GM21367 (cell line): ENCODE measurements around the gene CNMD.
"Not testable (repeated sequence)": the region's sequence is repeated elsewhere in the genome, so short reads cannot be mapped to it uniquely, and the experiment has no call there.

Experiments
- ATAC-seq: cut with Tn5 transposase; IDR thresholded peaks from one replicate; pipeline ENCODE4 v1.9.1; 2021; ENCODE audit not compliant: unreplicated experiment

The CNMD gene

GRCh38 chr13:52696566-52696965 lies 43.1 kb downstream of the CNMD start:
- ATAC-seq = no peak

- peak; percentile 63 for ATAC-seq
These were observed 43.8 kb downstream of the CNMD start for GRCh38 chr13:52695856-52696255.

GRCh38 chr13:52686376-52686775 lies 53.2 kb downstream of the CNMD start:
- no peak for ATAC-seq

DNA sequence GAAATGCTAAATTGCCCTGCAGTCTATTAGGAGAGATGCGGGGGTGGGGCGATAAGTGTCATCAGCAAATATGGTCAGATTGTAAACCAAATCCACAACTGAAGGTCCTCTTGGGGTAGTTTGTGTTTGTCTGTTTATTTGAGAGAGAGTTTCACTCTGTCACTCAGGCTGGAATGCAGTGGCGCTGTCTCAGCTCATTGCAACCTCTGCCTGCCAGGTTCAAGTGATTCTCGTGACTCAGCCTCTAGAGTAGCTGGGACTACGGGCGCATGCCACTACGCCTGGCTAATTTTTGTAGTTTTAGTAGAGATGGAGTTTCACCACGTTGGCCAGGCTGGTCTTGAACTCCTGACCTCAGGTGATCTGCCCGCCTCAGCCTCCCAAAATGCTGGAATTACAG lies 53.8 kb downstream of the CNMD start:
- not testable (repeated sequence) for ATAC-seq

GRCh38 chr13:52677823-52678222 lies 61.8 kb downstream of the CNMD start:
- no peak for ATAC-seq

DNA sequence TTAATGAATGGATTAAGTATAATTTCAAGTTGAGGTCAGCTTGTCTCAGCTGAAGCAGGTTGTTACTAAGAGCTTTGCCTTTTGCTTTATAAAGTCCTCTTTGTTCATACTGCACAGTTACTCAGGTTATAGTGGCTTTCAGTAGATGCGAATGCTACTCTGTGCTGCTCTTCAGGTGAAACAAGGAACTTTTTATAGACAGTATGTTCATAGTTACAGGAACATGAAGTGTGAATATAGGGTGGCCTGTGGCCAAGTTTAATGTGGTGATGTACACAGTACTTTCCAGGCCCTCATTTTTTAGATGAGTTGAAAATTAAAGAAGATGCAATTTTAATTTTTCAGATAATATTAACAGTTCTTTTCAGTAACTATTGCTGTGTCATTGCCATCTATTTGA lies 66.2 kb downstream of the CNMD start:
- ATAC-seq = no peak

DNA sequence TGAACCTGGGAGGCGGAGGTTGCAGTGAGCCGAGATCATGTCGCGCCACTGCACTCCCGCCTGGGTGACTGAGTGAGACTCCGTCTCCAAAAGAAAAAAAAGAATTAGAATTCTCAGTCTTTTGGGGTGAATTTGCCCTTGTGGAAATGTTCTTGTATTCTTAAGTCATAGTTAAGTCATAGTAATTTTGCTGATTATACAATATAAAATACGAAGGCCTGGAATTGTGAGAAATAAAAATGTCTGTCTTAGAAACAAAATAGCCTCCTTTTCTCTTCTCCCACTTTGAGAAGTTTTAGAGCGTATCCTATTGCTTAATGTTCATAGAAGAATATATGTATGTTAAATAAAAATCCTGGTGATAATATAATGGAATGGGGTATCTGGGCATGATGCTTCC lies 68.9 kb downstream of the CNMD start:
- ATAC-seq = no peak

DNA sequence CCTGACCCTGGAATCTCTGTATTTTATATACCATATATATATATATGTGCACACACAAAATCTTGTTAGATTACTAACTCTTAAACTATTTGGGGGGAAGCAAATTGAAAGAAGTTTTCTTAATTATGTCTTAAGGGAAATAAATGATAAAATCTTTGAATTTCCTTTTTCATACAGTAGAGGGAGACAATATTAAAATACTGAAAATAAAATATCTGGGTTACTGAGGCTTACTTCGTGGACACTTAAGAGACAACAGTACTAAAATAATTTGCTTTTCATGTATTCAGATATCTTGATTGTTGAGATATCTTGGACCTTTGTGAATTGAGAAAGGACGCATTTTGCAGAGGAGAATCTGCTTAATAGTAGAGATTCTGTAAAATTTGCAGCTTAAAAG lies 69.9 kb downstream of the CNMD start:
- no peak for ATAC-seq

DNA sequence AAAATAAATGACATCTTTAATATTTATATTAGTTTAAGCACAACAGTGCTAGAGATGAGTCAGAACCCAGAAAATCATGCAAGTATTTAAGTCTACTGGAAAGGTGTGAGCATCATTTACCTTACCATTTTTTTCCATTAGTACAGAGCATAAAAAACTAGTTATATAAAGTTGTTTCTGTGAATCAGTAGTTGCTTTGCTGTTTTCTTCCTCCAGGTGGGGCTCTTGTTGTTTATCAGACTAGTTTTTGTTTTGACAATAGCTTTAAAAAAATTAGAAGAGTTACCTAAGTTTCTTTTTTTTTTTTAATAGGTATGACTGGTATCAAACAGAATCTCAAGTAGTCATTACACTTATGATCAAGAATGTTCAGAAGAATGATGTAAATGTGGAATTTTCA lies 74.3 kb downstream of the CNMD start:
- no peak for ATAC-seq

- no peak for ATAC-seq
These were observed 75.3 kb downstream of the CNMD start for GRCh38 chr13:52664272-52664671.

DNA sequence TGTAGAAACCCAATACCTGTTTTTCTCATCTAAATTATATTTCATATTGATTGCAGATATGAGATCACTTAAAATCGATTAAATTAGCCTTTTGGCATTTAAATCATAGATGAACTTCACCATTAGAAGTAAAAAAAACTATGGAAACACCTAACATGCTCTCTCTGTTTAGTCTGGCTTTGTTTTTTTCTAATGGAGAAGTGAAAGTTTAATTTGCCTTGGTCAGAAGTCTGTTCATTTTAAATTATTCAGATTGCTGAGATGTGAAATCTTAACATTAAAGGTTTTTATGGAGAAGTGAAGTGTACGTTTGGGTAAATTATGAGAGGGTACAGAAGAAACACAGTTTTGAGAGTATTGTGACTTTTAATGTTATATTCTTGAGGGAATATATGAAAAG lies 80.3 kb downstream of the CNMD start:
- no peak for ATAC-seq
